CD4-positive, alpha-beta T cell (primary cell): ENCODE results near the gene THEMIS. TPM values are rescaled to one million over a fixed set of nuclear protein-coding genes. Genes with fewer than 3 reads are reported as not detected.

ENCODE experiments used
- ATAC-seq: fragments of 200-7000 bp; cut with Tn5 transposase; one replicate; pipeline ENCODE4 v1.10.0; 2022; ENCODE audit warnings: mild to moderate bottlenecking; ENCODE audit not compliant: poor library complexity
- CTCF ChIA-PET: fragments of 350-600 bp; sonication (Branson Sonifier 250); formaldehyde crosslinking; loops from one replicate; lab custom pipeline; 2021; ENCODE audit warnings: antibody characterized with exemption, inconsistent platforms; lab: Charles Lee
- POLR2A ChIA-PET: fragments of 350-600 bp; sonication (Branson Sonifier 250); formaldehyde crosslinking; loops from one replicate; lab custom pipeline; 2021; ENCODE audit warnings: antibody characterized with exemption, inconsistent platforms; lab: Charles Lee
- DNase-seq, 14 experiments: peaks; one replicate each; pipeline ENCODE4 v3.0.0-alpha.2; 2013 to 2020; ENCODE audit warnings: mixed read lengths in 2 of 14
- H3K27ac ChIP-seq, 2 donors: one replicate each; pipeline versions ENCODE4 v1.5.1 to v1.7.0; 2013; ENCODE audit warnings: low read length in 2 of 2, low read depth in 1 of 2, mild to moderate bottlenecking in 1 of 2
- H3K27me3 ChIP-seq, 2 experiments: 1 replicate in 1 of 2; 2 replicates in 1 of 2; pipeline versions ENCODE4 v1.6.1 to v1.7.0; 2013; ENCODE audit warnings: low read length in 2 of 2, control low read depth in 1 of 2, mild to moderate bottlenecking in 1 of 2, moderate library complexity in 1 of 2; ENCODE audit not compliant: insufficient read depth in 2 of 2, control insufficient read depth in 1 of 2
- H3K36me3 ChIP-seq: one replicate; pipeline ENCODE4 v1.6.1; 2013; ENCODE audit warnings: low read length, control low read depth; ENCODE audit not compliant: insufficient read depth
- H3K4me1 ChIP-seq: one replicate; pipeline ENCODE4 v1.6.1; 2013; ENCODE audit warnings: low read length, control low read depth; ENCODE audit not compliant: insufficient read depth
- H3K4me3 ChIP-seq: one replicate; pipeline ENCODE4 v1.5.1; 2013; ENCODE audit warnings: mild to moderate bottlenecking, low read length, moderate library complexity
- H3K9me3 ChIP-seq, 2 experiments: 1 replicate in 1 of 2; 2 replicates in 1 of 2; pipeline versions ENCODE4 v1.6.1 to v1.7.0; 2013; ENCODE audit warnings: low read length in 2 of 2, mild to moderate bottlenecking in 2 of 2, control low read depth in 1 of 2, moderate library complexity in 1 of 2; ENCODE audit not compliant: control insufficient read depth in 1 of 2, insufficient read depth in 1 of 2
- H3K27ac Mint-ChIP-seq: one replicate; pipeline ENCODE4 v1.8.0; 2020; ENCODE audit warnings: mixed read lengths
- H3K27me3 Mint-ChIP-seq: one replicate; pipeline ENCODE4 v1.8.0; 2021; ENCODE audit warnings: mixed read lengths
- H3K36me3 Mint-ChIP-seq: one replicate; pipeline ENCODE4 v1.8.0; 2021; ENCODE audit warnings: low read depth, mixed read lengths
- H3K4me1 Mint-ChIP-seq: one replicate; pipeline ENCODE4 v1.8.0; 2021; ENCODE audit warnings: low read depth, mixed read lengths
- H3K4me3 Mint-ChIP-seq: one replicate; pipeline ENCODE4 v1.8.0; 2020; ENCODE audit warnings: mild to moderate bottlenecking, mixed read lengths
- H3K9me3 Mint-ChIP-seq: one replicate; pipeline ENCODE4 v1.8.0; 2020; ENCODE audit warnings: mixed read lengths
- CTCF ChIP-seq: fragments of 200-600 bp; IDR thresholded peaks from one replicate; pipeline ENCODE4 v1.8.0; 2022; ENCODE audit warnings: antibody characterized with exemption, mild to moderate bottlenecking
- intact Hi-C, 2 experiments: fragments of 100-400 bp; cut with DNase I in 1 of 2; cut with micrococcal nuclease in 1 of 2; formaldehyde crosslinking; loops; one replicate each; pipeline versions ENCODE4 v1.15.1 to v1.9.0; 2023 to 2025; cut with DNase I, micrococcal nuclease
- total RNA-seq, 174 experiments: library from RNA in 2 of 174; stranded (reverse) in 2 of 174; gene quantifications; one replicate each; pipeline ENCODE4 v1.2.3 and lab custom pipeline; 2021 to 2026

THEMIS gene
- total RNA-seq, 2 experiments from 2014 or later: 25.0 to 25.3 TPM

- H3K9me3 Mint-ChIP-seq: no peaks in the 10 kb centered on the region
- H3K4me3 Mint-ChIP-seq: no peak overlapping the region
- no peaks in the 10 kb centered on the region for H3K27me3 Mint-ChIP-seq
- Histone ChIP-seq H3K4me1 (peaks cover 18% of the 10 kb centered on the region), H3K27me3 (no peaks in the 10 kb centered on the region), H3K36me3 (peaks cover 29% of the 10 kb centered on the region), H3K27ac (no peak overlapping the region), H3K9me3 (no peaks in the 10 kb centered on the region), H3K4me3 (no peak overlapping the region)
- DNase-seq (no peak), ATAC-seq (no peak)
- H3K27ac Mint-ChIP-seq: peak overlapping the region; percentile 67
- CTCF ChIA-PET: interaction anchor here (1.0 to 1.2 kb wide), 2 partner anchors 9 to 11 kb away, joined by 4 to 5 read pairs; no protein-coding TSS in a partner anchor
- POLR2A ChIA-PET: interaction anchor here (1.6 kb wide), 1 partner anchor 11 kb away, joined by 4 read pairs; no protein-coding TSS in a partner anchor
- TF ChIP-seq CTCF: no peak
- intact Hi-C loops: no loop called here
- peaks cover 84% of the 10 kb centered on the region for H3K4me1 Mint-ChIP-seq
- H3K36me3 Mint-ChIP-seq: peaks cover 63% of the 10 kb centered on the region
Measured at GRCh38 chr6:127866766-127867165, 34.1 kb downstream of the THEMIS start.

DNA sequence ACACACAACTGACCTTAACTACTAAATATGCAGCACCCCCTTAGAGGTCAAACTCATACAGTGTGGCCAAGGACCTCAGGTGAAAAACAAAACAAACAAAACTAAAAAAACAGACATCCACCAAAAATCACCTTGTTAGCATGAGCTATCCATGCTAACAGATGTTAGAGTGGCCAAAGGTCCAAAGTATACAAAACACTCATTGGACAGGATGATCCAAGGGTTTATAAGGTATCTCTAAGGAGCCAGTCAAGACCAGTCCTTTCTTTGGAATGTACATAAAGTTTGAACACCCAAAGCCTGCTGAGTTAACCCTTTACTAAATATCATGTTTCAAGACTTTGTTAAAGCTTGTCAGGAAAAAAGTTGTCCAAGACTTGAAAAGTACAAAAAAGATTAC is 35.8 kb downstream of the THEMIS start:
- H3K27ac ChIP-seq: no peak overlapping the region
- ATAC-seq (no peak), DNase-seq (no peak)
- H3K4me1 ChIP-seq: peaks cover 17% of the 10 kb centered on the region
- Mint-ChIP-seq H3K27me3 (no peaks in the 10 kb centered on the region), H3K36me3 (peaks cover 49% of the 10 kb centered on the region), H3K9me3 (no peaks in the 10 kb centered on the region), H3K27ac (peak overlapping the region; percentile 63), H3K4me3 (no peak overlapping the region), H3K4me1 (peaks cover 72% of the 10 kb centered on the region)
- ChIA-PET CTCF (interaction anchor here (1.8 kb wide), 1 partner anchor 10 kb away, joined by 7 read pairs; no protein-coding TSS in a partner anchor), POLR2A (interaction anchor here (0.9 to 1.6 kb wide), 4 partner anchors 9 to 42 kb away, joined by 3 to 4 read pairs (median 3); no protein-coding TSS in a partner anchor)
- no peaks in the 10 kb centered on the region for H3K27me3 ChIP-seq
- H3K4me3 ChIP-seq: no peak overlapping the region
- intact Hi-C loops: no loop called here
- H3K36me3 ChIP-seq: peaks cover 30% of the 10 kb centered on the region
- no peak for TF ChIP-seq CTCF
- H3K9me3 ChIP-seq: no peaks in the 10 kb centered on the region

- Histone ChIP-seq H3K27ac (no peak overlapping the region), H3K27me3 (no peaks in the 10 kb centered on the region), H3K4me3 (no peak overlapping the region), H3K36me3 (peaks cover 27% of the 10 kb centered on the region), H3K4me1 (peaks cover 13% of the 10 kb centered on the region), H3K9me3 (no peaks in the 10 kb centered on the region)
- Mint-ChIP-seq H3K9me3 (no peaks in the 10 kb centered on the region), H3K4me1 (peaks cover 72% of the 10 kb centered on the region), H3K27me3 (no peaks in the 10 kb centered on the region), H3K36me3 (peaks cover 49% of the 10 kb centered on the region), H3K4me3 (no peak overlapping the region), H3K27ac (peak overlapping the region; percentile 63)
- intact Hi-C loops: loop anchor here in 1 of 2 experiments (5.0 kb wide), 1 partner anchor 48 kb away; no protein-coding TSS in a partner anchor
- no peak for TF ChIP-seq CTCF
- DNase-seq (no peak), ATAC-seq (no peak)
- ChIA-PET POLR2A (no interaction called here), CTCF (interaction anchor here (1.8 kb wide), 1 partner anchor 10 kb away, joined by 7 read pairs; no protein-coding TSS in a partner anchor)
Measured at GRCh38 chr6:127864701-127865100, 36.2 kb downstream of the THEMIS start.
